CD14-positive monocyte (primary cell): ENCODE data around the gene STX11. TPM values are rescaled to one million over a fixed set of nuclear protein-coding genes. Genes with fewer than 3 reads are reported as not detected.

Experiments used
- DNase-seq, 3 donors: peaks; one replicate each; pipeline ENCODE4 v3.0.0-alpha.2; 2011 to 2022
- H2AFZ ChIP-seq: 2 replicates; pipeline ENCODE4 v1.6.0; 2012; ENCODE audit warnings: mild to moderate bottlenecking, low read depth, low read length, inconsistent platforms; ENCODE audit not compliant: insufficient read depth, poor library complexity, severe bottlenecking
- H3K27ac ChIP-seq, 2 donors: 1 replicate in 1 of 2; 2 replicates in 1 of 2; pipeline ENCODE4 v1.5.1; 2012 to 2013; ENCODE audit warnings: low read length in 2 of 2, control low read depth in 1 of 2, inconsistent platforms in 1 of 2, low read depth in 1 of 2, mild to moderate bottlenecking in 1 of 2
- H3K27me3 ChIP-seq, 2 donors: one replicate each; pipeline versions ENCODE4 v1.6.0 to v1.6.1; 2011 to 2013; ENCODE audit warnings: low read length in 2 of 2; ENCODE audit not compliant: control insufficient read depth in 2 of 2, insufficient read depth in 2 of 2
- H3K36me3 ChIP-seq, 2 donors: replicated peaks in 1 of 2; 1 replicate in 1 of 2; 2 replicates in 1 of 2; pipeline versions ENCODE4 v1.5.1 to v1.6.1; 2012 to 2013; ENCODE audit warnings: low read length in 2 of 2, control low read depth in 1 of 2, inconsistent platforms in 1 of 2, mild to moderate bottlenecking in 1 of 2; ENCODE audit not compliant: insufficient read depth in 2 of 2, control insufficient read depth in 1 of 2
- H3K4me1 ChIP-seq, 2 donors: 1 replicate in 1 of 2; 2 replicates in 1 of 2; pipeline versions ENCODE4 v1.5.1 to v1.6.1; 2012 to 2013; ENCODE audit warnings: low read length in 2 of 2, control low read depth in 1 of 2, inconsistent platforms in 1 of 2, mild to moderate bottlenecking in 1 of 2, moderate library complexity in 1 of 2; ENCODE audit not compliant: insufficient read depth in 2 of 2, control insufficient read depth in 1 of 2
- H3K4me2 ChIP-seq: replicated peaks from 2 replicates; pipeline ENCODE3; 2012; ENCODE audit warnings: low read length, moderate library complexity, mild to moderate bottlenecking; ENCODE audit not compliant: poor library complexity, severe bottlenecking; ENCODE audit errors: extremely low read depth
- H3K4me3 ChIP-seq, 3 experiments: fragments of 200-600 bp in 1 of 3; sonication (generic) in 1 of 3; replicated peaks in 1 of 3; 1 replicate in 2 of 3; 2 replicates in 1 of 3; pipeline ENCODE4 v1.5.1; 2011 to 2013; ENCODE audit warnings: low read length in 3 of 3, mild to moderate bottlenecking in 3 of 3, control low read depth in 2 of 3, low read depth in 2 of 3, inconsistent platforms in 1 of 3, moderate library complexity in 1 of 3
- H3K79me2 ChIP-seq: 2 replicates; pipeline ENCODE4 v1.6.0; 2012; ENCODE audit warnings: mild to moderate bottlenecking, control low read depth, inconsistent platforms, low read length, moderate library complexity; ENCODE audit not compliant: insufficient read depth
- H3K9ac ChIP-seq: 2 replicates; pipeline ENCODE4 v1.6.0; 2017; ENCODE audit warnings: low read length, mild to moderate bottlenecking; ENCODE audit not compliant: insufficient read depth, poor library complexity, severe bottlenecking
- H3K9me3 ChIP-seq, 2 donors: replicated peaks in 1 of 2; 1 replicate in 1 of 2; 2 replicates in 1 of 2; pipeline versions ENCODE4 v1.5.1 to v1.6.1; 2012 to 2013; ENCODE audit warnings: low read length in 2 of 2, control low read depth in 1 of 2; ENCODE audit not compliant: control insufficient read depth in 1 of 2, insufficient read depth in 1 of 2
- H4K20me1 ChIP-seq: 2 replicates; pipeline ENCODE4 v1.6.0; 2012; ENCODE audit warnings: mild to moderate bottlenecking, low read length, control low read depth, moderate library complexity; ENCODE audit not compliant: insufficient read depth
- H3K27ac Mint-ChIP-seq, 7 donors: one replicate each; pipeline ENCODE4 v1.8.0; 2020; ENCODE audit warnings: mild to moderate bottlenecking in 7 of 7, mixed read lengths in 7 of 7, moderate library complexity in 6 of 7, inconsistent platforms in 2 of 7
- H3K27me3 Mint-ChIP-seq, 3 donors: one replicate each; pipeline ENCODE4 v1.8.0; 2021 to 2022; ENCODE audit warnings: low read depth in 3 of 3, mild to moderate bottlenecking in 3 of 3, mixed read lengths in 3 of 3, moderate library complexity in 3 of 3, inconsistent platforms in 1 of 3
- H3K36me3 Mint-ChIP-seq, 2 donors: one replicate each; pipeline ENCODE4 v1.8.0; 2020; ENCODE audit warnings: mixed read lengths in 2 of 2, inconsistent platforms in 1 of 2, mild to moderate bottlenecking in 1 of 2
- H3K4me1 Mint-ChIP-seq: one replicate; pipeline ENCODE4 v1.8.0; 2020; ENCODE audit warnings: mild to moderate bottlenecking, mixed read lengths
- H3K4me3 Mint-ChIP-seq, 2 donors: one replicate each; pipeline ENCODE4 v1.8.0; 2020; ENCODE audit warnings: mild to moderate bottlenecking in 2 of 2, mixed read lengths in 2 of 2, moderate library complexity in 1 of 2
- H3K9me3 Mint-ChIP-seq, 7 donors: one replicate each; pipeline ENCODE4 v1.8.0; 2020 to 2022; ENCODE audit warnings: mixed read lengths in 7 of 7, mild to moderate bottlenecking in 6 of 7, moderate library complexity in 6 of 7, inconsistent platforms in 2 of 7
- CTCF ChIP-seq: fragments of 200-600 bp; IDR thresholded peaks from one replicate; pipeline ENCODE4 v1.8.0; 2022; ENCODE audit warnings: antibody characterized with exemption, mild to moderate bottlenecking
- WGBS: methylation state at CpG from one replicate; pipeline ENCODE4 v1.1.5; 2013; ENCODE audit warnings: missing lambda C conversion rate; ENCODE audit not compliant: insufficient coverage; 5-methylcytosine and 5-hydroxymethylcytosine counted together
- intact Hi-C, 2 donors: fragments of 100-400 bp; cut with micrococcal nuclease; formaldehyde crosslinking; loops; one replicate each; pipeline versions ENCODE4 v1.15.0 to v1.15.1; 2023
- polyA plus RNA-seq, 3 donors: library from polyadenylated mRNA; depleted of rRNA in 1 of 3; unstranded in 2 of 3; stranded (reverse) in 1 of 3; fragments of 300-500 nt in 2 of 3; fragments of >200 nt in 1 of 3; fragmentation: Illumina TruSeq in 2 of 3; gene quantifications; 1 replicate in 2 of 3; 2 replicates in 1 of 3; pipeline ENCODE4 v1.2.3, GENCODE V29; 2012 to 2021

Gene STX11
- polyA plus RNA-seq, 3 donors: 276 to 372 (median 367) TPM

- Mint-ChIP-seq H3K4me1 (peaks cover 26% of the 10 kb centered on the region), H3K4me3 (peak overlapping the region; percentile 91 to 92), H3K27me3 (peaks cover 0 to 1% (median 0%) of the 10 kb centered on the region in 3 donors), H3K27ac (peak overlapping the region; percentile 94 to 97 (median 97)), H3K36me3 (peaks cover 3 to 5% of the 10 kb centered on the region in 2 donors), H3K9me3 (peaks cover 0 to 16% (median 9%) of the 10 kb centered on the region in 7 donors)
- H3K36me3 ChIP-seq: no peaks in the 10 kb centered on the region
- peaks cover 5% of the 10 kb centered on the region for H3K79me2 ChIP-seq
- peak overlapping the region; percentile 77 to 93 for H3K27ac ChIP-seq
- peak; percentile 41 for TF ChIP-seq CTCF
- H3K9ac ChIP-seq: peak overlapping the region; percentile 91
- no peaks in the 10 kb centered on the region for H4K20me1 ChIP-seq
- H3K4me1 ChIP-seq: peaks cover 24 to 30% of the 10 kb centered on the region in 2 donors
- peaks cover 0 to 11% of the 10 kb centered on the region in 2 donors for H3K9me3 ChIP-seq
- 0% methylated on average over 3 of the region's 18 CpGs for WGBS
- H3K27me3 ChIP-seq: no peaks in the 10 kb centered on the region
- H3K4me2 ChIP-seq: peak overlapping the region; percentile 79
- intact Hi-C loops: loop anchor here (5.0 kb wide), 5 partner anchors 44 to 119 kb away; partner anchors contain the start of genes SF3B5 (in 1 of the 2) and STX11 (in 1 of the 2)
- DNase-seq: no peak
- peak overlapping the region; percentile 90 for H2AFZ ChIP-seq
- peak overlapping the region; percentile 63 to 97 (median 70) for H3K4me3 ChIP-seq
Observed at GRCh38 chr6:144216668-144217218, 66.4 kb downstream of the STX11 start.

- Histone ChIP-seq H3K4me2 (peak overlapping the region; percentile 79), H3K27me3 (no peaks in the 10 kb centered on the region), H4K20me1 (no peaks in the 10 kb centered on the region), H3K4me3 (peak overlapping the region in 1 of 3 experiments; percentile 97), H2AFZ (peak overlapping the region; percentile 33), H3K9me3 (peaks cover 0 to 11% of the 10 kb centered on the region in 2 donors), H3K27ac (no peak overlapping the region), H3K9ac (no peak overlapping the region), H3K36me3 (no peaks in the 10 kb centered on the region), H3K4me1 (peaks cover 24 to 30% of the 10 kb centered on the region in 2 donors), H3K79me2 (peaks cover 5% of the 10 kb centered on the region)
- peaks cover 26% of the 10 kb centered on the region for H3K4me1 Mint-ChIP-seq
- no peak for TF ChIP-seq CTCF
- WGBS: 77% methylated on average over 11 of the region's 11 CpGs
- H3K27me3 Mint-ChIP-seq: peaks cover 0 to 1% (median 0%) of the 10 kb centered on the region in 3 donors
- intact Hi-C loops: loop anchor here (5.0 kb wide), 5 partner anchors 45 to 120 kb away; partner anchors contain the start of genes SF3B5 (in 1 of the 2) and STX11 (in 1 of the 2)
- peaks cover 3 to 5% of the 10 kb centered on the region in 2 donors for H3K36me3 Mint-ChIP-seq
- H3K27ac Mint-ChIP-seq: peak overlapping the region in 3 of 7 donors; percentile 7 to 97 (median 37)
- peak overlapping the region; percentile 42 to 92 for H3K4me3 Mint-ChIP-seq
- H3K9me3 Mint-ChIP-seq: peaks cover 0 to 16% (median 9%) of the 10 kb centered on the region in 7 donors
- DNase-seq: no peak
Observed at GRCh38 chr6:144217264-144217663, 66.9 kb downstream of the STX11 start.
